Tibial nerve (tissue), 4 donors: ENCODE measurements around the gene SCN3A.

Source experiments
- EP300 ChIP-seq, 2 donors: sonication (generic); formaldehyde crosslinking; IDR thresholded peaks; one replicate each; pipeline ENCODE4 v1.6.1; 2017; ENCODE audit warnings: antibody characterized with exemption in 2 of 2, mild to moderate bottlenecking in 1 of 2
- TF ChIP-seq, protein P1 (sequence below), 5 experiments: fragments of 200-600 bp in 3 of 5; fragments of 450-650 bp in 2 of 5; sonication (generic) in 3 of 5; IDR thresholded peaks; one replicate each; pipeline ENCODE4 v1.5.1; 2016 to 2019; ENCODE audit warnings: antibody characterized with exemption in 5 of 5, mild to moderate bottlenecking in 3 of 5, moderate library complexity in 2 of 5

DNA sequence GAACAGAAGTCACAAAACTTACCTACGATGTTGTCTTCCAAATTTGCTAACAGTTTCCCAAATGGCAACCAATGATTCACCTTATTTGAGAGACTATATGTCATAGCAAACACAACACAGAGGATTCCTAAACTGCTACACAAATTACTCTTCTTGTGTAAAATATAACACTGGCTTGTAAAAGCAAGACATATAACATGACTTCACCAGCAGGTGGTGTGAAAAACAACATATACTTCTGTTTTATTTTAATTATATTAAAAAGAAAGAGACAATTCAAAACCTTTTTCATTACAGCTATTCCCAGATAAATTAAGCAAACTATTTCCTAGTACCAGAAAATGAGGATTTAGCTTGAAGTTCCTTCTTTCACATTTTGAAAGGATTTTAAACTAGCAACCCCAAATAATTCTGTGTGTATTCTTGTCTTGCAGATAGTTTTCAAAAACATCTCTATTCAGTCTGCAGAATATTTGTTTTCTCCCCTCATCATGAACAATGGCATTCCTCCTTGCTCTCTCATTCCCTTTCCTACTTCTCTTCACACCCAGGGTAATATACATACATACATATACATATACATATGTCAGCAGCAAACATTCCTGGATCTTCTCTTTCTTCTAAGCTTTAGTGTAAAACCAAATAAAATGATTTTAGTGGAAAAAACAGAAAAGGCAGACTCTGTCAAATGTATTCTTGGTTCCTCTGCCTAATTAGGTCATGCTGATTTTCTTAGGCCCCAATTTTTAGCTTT, 62.1 kb downstream of the SCN3A start:
- TF ChIP-seq, protein P1, sequence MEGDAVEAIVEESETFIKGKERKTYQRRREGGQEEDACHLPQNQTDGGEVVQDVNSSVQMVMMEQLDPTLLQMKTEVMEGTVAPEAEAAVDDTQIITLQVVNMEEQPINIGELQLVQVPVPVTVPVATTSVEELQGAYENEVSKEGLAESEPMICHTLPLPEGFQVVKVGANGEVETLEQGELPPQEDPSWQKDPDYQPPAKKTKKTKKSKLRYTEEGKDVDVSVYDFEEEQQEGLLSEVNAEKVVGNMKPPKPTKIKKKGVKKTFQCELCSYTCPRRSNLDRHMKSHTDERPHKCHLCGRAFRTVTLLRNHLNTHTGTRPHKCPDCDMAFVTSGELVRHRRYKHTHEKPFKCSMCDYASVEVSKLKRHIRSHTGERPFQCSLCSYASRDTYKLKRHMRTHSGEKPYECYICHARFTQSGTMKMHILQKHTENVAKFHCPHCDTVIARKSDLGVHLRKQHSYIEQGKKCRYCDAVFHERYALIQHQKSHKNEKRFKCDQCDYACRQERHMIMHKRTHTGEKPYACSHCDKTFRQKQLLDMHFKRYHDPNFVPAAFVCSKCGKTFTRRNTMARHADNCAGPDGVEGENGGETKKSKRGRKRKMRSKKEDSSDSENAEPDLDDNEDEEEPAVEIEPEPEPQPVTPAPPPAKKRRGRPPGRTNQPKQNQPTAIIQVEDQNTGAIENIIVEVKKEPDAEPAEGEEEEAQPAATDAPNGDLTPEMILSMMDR (IDR thresholded peaks at IDR 0.05), result peak in 1 of 5 experiments; percentile 12
- TF ChIP-seq EP300 (IDR thresholded peaks at IDR 0.05), result no peak
